22Rv1 (cell line): ENCODE measurements around the gene ANK3.

ENCODE experiments used
- H3K27ac ChIP-seq: fragments of 450-650 bp; 2 replicates; pipeline ENCODE4 v1.5.1; 2017
- CTCF ChIP-seq: fragments of 450-650 bp; IDR thresholded peaks from 2 replicates; pipeline ENCODE4 v1.5.1; 2017; ENCODE audit warnings: mild to moderate bottlenecking
- ZFX ChIP-seq: fragments of 450-650 bp; IDR thresholded peaks from 2 replicates; pipeline ENCODE4 v1.6.1; 2017; ENCODE audit warnings: antibody characterized with exemption, borderline replicate concordance

ANK3 gene

GRCh38 chr10:60368875-60369546 lies 20.7 kb downstream of the ANK3 start:
- H3K27ac ChIP-seq: no peak overlapping the region
- TF ChIP-seq ZFX (no peak), CTCF (no peak)

- no peak overlapping the region for H3K27ac ChIP-seq
These were observed 21.8 kb downstream of the ANK3 start for GRCh38 chr10:60367901-60368300.

GRCh38 chr10:60367431-60367830 lies 22.2 kb downstream of the ANK3 start:
- TF ChIP-seq CTCF: no peak
- no peak for TF ChIP-seq ZFX
- H3K27ac ChIP-seq: no peak overlapping the region

More at GRCh38 chr10:60367901-60368300, 21.8 kb downstream of the ANK3 start:
- no peak for TF ChIP-seq ZFX
- TF ChIP-seq CTCF: no peak

GRCh38 chr10:60367024-60367423 lies 22.7 kb downstream of the ANK3 start:
- no peak overlapping the region for H3K27ac ChIP-seq
- TF ChIP-seq CTCF (no peak), ZFX (no peak)

- H3K27ac ChIP-seq: no peak overlapping the region
- TF ChIP-seq CTCF (no peak), ZFX (no peak)
These were observed 26.5 kb downstream of the ANK3 start for GRCh38 chr10:60363187-60363586.

- TF ChIP-seq CTCF: no peak
- no peak for TF ChIP-seq ZFX
- H3K27ac ChIP-seq: no peak overlapping the region
These were observed 27.2 kb downstream of the ANK3 start for GRCh38 chr10:60362461-60362860.

- H3K27ac ChIP-seq: no peak overlapping the region
- TF ChIP-seq ZFX: no peak
- TF ChIP-seq CTCF: no peak
These were observed 30.6 kb downstream of the ANK3 start for GRCh38 chr10:60359066-60359465.
